GM13976 (cell line): ENCODE measurements around the gene TMSB4X.
"Not testable (repeated sequence)": the region's sequence is repeated elsewhere in the genome, so short reads cannot be mapped to it uniquely, and the experiment has no call there.

Experiments
- DNase-seq: peaks from one replicate; pipeline ENCODE4 v3.0.0; 2012; ENCODE audit warnings: low spot score
- in situ Hi-C: fragments of 300-500 bp; cut with MboI; formaldehyde crosslinking; loops from one replicate; pipeline ENCODE4 v1.12.0; 2022; ENCODE audit warnings: low sequenced_read_pairs, mixed read lengths, inconsistent platforms; ENCODE audit not compliant: unreplicated experiment
- TF ChIP-seq, protein P1 (sequence below): IDR thresholded peaks from 2 replicates; pipeline ENCODE4 v1.5.1; 2012; ENCODE audit warnings: borderline replicate concordance, mild to moderate bottlenecking; ENCODE audit not compliant: insufficient read depth; ENCODE audit errors: extremely low read depth, missing control alignments, control extremely low read depth

Gene TMSB4X

DNA sequence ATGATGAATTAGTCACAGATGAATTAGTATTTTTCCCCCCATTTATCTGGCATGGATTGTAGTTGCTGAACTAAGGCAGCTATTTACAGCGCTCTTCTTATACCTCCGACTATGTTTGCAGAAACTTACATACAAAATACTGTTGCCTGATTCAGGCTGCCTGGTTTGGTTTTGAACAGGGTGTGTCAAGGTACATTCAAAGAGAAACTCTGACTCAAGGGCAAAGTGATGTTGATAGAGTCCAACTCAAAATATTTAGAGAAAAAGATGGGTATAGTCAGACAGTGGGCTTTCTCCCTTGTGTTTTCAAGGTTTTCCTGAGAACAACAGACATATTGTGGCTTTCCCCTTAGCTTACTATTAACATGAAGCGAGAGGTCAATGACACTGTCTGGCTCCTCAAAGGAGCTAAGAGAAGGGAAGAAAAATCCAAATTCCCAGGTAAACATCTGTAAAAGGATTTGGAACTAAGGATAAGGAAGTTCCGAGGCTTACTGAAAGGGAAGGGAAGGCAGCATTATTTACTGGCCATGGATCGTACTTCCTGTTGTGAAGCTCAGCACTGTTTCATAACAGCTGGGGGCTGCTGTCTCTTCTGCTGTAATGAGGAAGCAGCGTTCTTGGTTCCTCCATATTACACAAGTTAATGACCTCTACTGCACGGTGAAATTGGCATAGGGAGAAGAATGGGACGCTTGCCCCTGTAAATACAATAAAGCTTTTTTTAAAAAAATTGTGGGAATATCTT, 38.6 kb downstream of the TMSB4X start:
- peak; percentile 41 for DNase-seq
- in situ Hi-C loops, result no loop called here
- TF ChIP-seq, protein P1, sequence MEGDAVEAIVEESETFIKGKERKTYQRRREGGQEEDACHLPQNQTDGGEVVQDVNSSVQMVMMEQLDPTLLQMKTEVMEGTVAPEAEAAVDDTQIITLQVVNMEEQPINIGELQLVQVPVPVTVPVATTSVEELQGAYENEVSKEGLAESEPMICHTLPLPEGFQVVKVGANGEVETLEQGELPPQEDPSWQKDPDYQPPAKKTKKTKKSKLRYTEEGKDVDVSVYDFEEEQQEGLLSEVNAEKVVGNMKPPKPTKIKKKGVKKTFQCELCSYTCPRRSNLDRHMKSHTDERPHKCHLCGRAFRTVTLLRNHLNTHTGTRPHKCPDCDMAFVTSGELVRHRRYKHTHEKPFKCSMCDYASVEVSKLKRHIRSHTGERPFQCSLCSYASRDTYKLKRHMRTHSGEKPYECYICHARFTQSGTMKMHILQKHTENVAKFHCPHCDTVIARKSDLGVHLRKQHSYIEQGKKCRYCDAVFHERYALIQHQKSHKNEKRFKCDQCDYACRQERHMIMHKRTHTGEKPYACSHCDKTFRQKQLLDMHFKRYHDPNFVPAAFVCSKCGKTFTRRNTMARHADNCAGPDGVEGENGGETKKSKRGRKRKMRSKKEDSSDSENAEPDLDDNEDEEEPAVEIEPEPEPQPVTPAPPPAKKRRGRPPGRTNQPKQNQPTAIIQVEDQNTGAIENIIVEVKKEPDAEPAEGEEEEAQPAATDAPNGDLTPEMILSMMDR, result no peak

DNA sequence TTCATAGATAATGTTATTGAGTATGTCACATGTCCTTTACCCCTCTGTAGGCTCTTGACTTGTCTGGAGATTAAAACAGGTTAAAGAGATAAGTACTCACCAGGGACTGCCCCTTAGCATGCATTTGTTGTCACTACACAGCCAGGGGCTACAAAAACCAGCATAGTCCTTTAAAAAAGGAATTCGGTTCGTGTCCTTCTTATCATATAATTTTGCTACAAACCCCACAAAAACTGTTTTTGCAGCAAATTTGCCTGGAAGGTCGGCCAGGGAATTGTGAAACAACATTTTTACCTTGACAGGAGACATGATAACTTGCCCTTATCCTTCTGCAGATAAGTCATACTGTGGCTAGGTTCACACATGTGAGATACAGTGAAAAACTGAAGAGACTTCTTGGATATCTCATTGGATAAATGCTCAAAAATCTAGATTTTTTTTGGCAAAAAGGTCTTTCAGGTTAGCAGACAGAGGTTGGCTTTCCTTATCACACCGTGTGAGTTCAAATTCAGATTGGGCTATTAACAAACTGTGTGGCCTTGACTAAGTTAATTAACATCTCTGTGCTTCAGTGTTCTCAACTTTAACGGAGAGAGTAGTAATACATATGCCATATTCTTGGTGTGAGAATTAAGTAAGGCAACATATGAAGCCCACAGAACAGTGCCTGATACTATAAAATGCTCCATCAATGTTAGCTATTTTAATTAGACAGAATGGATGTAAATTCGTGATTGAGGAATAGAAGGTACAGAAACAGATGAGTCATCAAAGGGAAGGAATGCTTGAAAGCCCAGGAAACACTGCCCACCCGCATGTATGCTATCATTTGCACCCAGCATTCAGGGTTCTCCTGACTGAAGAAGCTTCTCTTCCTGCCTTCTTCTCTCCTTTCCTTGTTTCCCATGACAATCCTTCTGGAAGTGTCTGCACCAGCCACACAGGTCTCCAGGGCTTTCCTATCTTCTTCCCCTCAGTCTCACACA, 39.5 kb downstream of the TMSB4X start:
- in situ Hi-C loops, result no loop called here
- no peak for DNase-seq
- TF ChIP-seq, protein P1, result no peak

GRCh38 chrX:13015536-13016236, 40.8 kb downstream of the TMSB4X start:
- TF ChIP-seq, protein P1, result no peak
- DNase-seq, result no peak
- in situ Hi-C loops, result no loop called here

GRCh38 chrX:13016731-13017130, 41.8 kb downstream of the TMSB4X start:
- in situ Hi-C loops, DNase-seq: not testable (repeated sequence)

GRCh38 chrX:13022926-13023325, 48.0 kb downstream of the TMSB4X start:
- in situ Hi-C loops, result no loop called here
- peak; percentile 55 for DNase-seq

GRCh38 chrX:13023567-13023966, 48.7 kb downstream of the TMSB4X start:
- TF ChIP-seq, protein P1, result no peak
- in situ Hi-C loops, result no loop called here
- no peak for DNase-seq

More at GRCh38 chrX:13022926-13023325, 48.0 kb downstream of the TMSB4X start:
- TF ChIP-seq, protein P1, result no peak
